CD14-positive monocyte (primary cell): ENCODE data around the gene SNX32. TPM values are rescaled to one million over a fixed set of nuclear protein-coding genes. Genes with fewer than 3 reads are reported as not detected.

Experiments
- DNase-seq, 3 donors: peaks; one replicate each; pipeline ENCODE4 v3.0.0-alpha.2; 2011 to 2022
- H2AFZ ChIP-seq: 2 replicates; pipeline ENCODE4 v1.6.0; 2012; ENCODE audit warnings: mild to moderate bottlenecking, low read depth, low read length, inconsistent platforms; ENCODE audit not compliant: insufficient read depth, poor library complexity, severe bottlenecking
- H3K27ac ChIP-seq, 2 donors: 1 replicate in 1 of 2; 2 replicates in 1 of 2; pipeline ENCODE4 v1.5.1; 2012 to 2013; ENCODE audit warnings: low read length in 2 of 2, control low read depth in 1 of 2, inconsistent platforms in 1 of 2, low read depth in 1 of 2, mild to moderate bottlenecking in 1 of 2
- H3K27me3 ChIP-seq, 2 donors: one replicate each; pipeline versions ENCODE4 v1.6.0 to v1.6.1; 2011 to 2013; ENCODE audit warnings: low read length in 2 of 2; ENCODE audit not compliant: control insufficient read depth in 2 of 2, insufficient read depth in 2 of 2
- H3K36me3 ChIP-seq, 2 donors: replicated peaks in 1 of 2; 1 replicate in 1 of 2; 2 replicates in 1 of 2; pipeline versions ENCODE4 v1.5.1 to v1.6.1; 2012 to 2013; ENCODE audit warnings: low read length in 2 of 2, control low read depth in 1 of 2, inconsistent platforms in 1 of 2, mild to moderate bottlenecking in 1 of 2; ENCODE audit not compliant: insufficient read depth in 2 of 2, control insufficient read depth in 1 of 2
- H3K4me1 ChIP-seq, 2 donors: 1 replicate in 1 of 2; 2 replicates in 1 of 2; pipeline versions ENCODE4 v1.5.1 to v1.6.1; 2012 to 2013; ENCODE audit warnings: low read length in 2 of 2, control low read depth in 1 of 2, inconsistent platforms in 1 of 2, mild to moderate bottlenecking in 1 of 2, moderate library complexity in 1 of 2; ENCODE audit not compliant: insufficient read depth in 2 of 2, control insufficient read depth in 1 of 2
- H3K4me2 ChIP-seq: replicated peaks from 2 replicates; pipeline ENCODE3; 2012; ENCODE audit warnings: low read length, moderate library complexity, mild to moderate bottlenecking; ENCODE audit not compliant: poor library complexity, severe bottlenecking; ENCODE audit errors: extremely low read depth
- H3K4me3 ChIP-seq, 3 experiments: fragments of 200-600 bp in 1 of 3; sonication (generic) in 1 of 3; replicated peaks in 1 of 3; 1 replicate in 2 of 3; 2 replicates in 1 of 3; pipeline ENCODE4 v1.5.1; 2011 to 2013; ENCODE audit warnings: low read length in 3 of 3, mild to moderate bottlenecking in 3 of 3, control low read depth in 2 of 3, low read depth in 2 of 3, inconsistent platforms in 1 of 3, moderate library complexity in 1 of 3
- H3K79me2 ChIP-seq: 2 replicates; pipeline ENCODE4 v1.6.0; 2012; ENCODE audit warnings: mild to moderate bottlenecking, control low read depth, inconsistent platforms, low read length, moderate library complexity; ENCODE audit not compliant: insufficient read depth
- H3K9ac ChIP-seq: 2 replicates; pipeline ENCODE4 v1.6.0; 2017; ENCODE audit warnings: low read length, mild to moderate bottlenecking; ENCODE audit not compliant: insufficient read depth, poor library complexity, severe bottlenecking
- H3K9me3 ChIP-seq, 2 donors: replicated peaks in 1 of 2; 1 replicate in 1 of 2; 2 replicates in 1 of 2; pipeline versions ENCODE4 v1.5.1 to v1.6.1; 2012 to 2013; ENCODE audit warnings: low read length in 2 of 2, control low read depth in 1 of 2; ENCODE audit not compliant: control insufficient read depth in 1 of 2, insufficient read depth in 1 of 2
- H4K20me1 ChIP-seq: 2 replicates; pipeline ENCODE4 v1.6.0; 2012; ENCODE audit warnings: mild to moderate bottlenecking, low read length, control low read depth, moderate library complexity; ENCODE audit not compliant: insufficient read depth
- H3K27ac Mint-ChIP-seq, 7 donors: one replicate each; pipeline ENCODE4 v1.8.0; 2020; ENCODE audit warnings: mild to moderate bottlenecking in 7 of 7, mixed read lengths in 7 of 7, moderate library complexity in 6 of 7, inconsistent platforms in 2 of 7
- H3K27me3 Mint-ChIP-seq, 3 donors: one replicate each; pipeline ENCODE4 v1.8.0; 2021 to 2022; ENCODE audit warnings: low read depth in 3 of 3, mild to moderate bottlenecking in 3 of 3, mixed read lengths in 3 of 3, moderate library complexity in 3 of 3, inconsistent platforms in 1 of 3
- H3K36me3 Mint-ChIP-seq, 2 donors: one replicate each; pipeline ENCODE4 v1.8.0; 2020; ENCODE audit warnings: mixed read lengths in 2 of 2, inconsistent platforms in 1 of 2, mild to moderate bottlenecking in 1 of 2
- H3K4me1 Mint-ChIP-seq: one replicate; pipeline ENCODE4 v1.8.0; 2020; ENCODE audit warnings: mild to moderate bottlenecking, mixed read lengths
- H3K4me3 Mint-ChIP-seq, 2 donors: one replicate each; pipeline ENCODE4 v1.8.0; 2020; ENCODE audit warnings: mild to moderate bottlenecking in 2 of 2, mixed read lengths in 2 of 2, moderate library complexity in 1 of 2
- H3K9me3 Mint-ChIP-seq, 7 donors: one replicate each; pipeline ENCODE4 v1.8.0; 2020 to 2022; ENCODE audit warnings: mixed read lengths in 7 of 7, mild to moderate bottlenecking in 6 of 7, moderate library complexity in 6 of 7, inconsistent platforms in 2 of 7
- WGBS: methylation state at CpG from one replicate; pipeline ENCODE4 v1.1.5; 2013; ENCODE audit warnings: missing lambda C conversion rate; ENCODE audit not compliant: insufficient coverage; 5-methylcytosine and 5-hydroxymethylcytosine counted together
- intact Hi-C, 2 donors: fragments of 100-400 bp; cut with micrococcal nuclease; formaldehyde crosslinking; loops; one replicate each; pipeline versions ENCODE4 v1.15.0 to v1.15.1; 2023
- polyA plus RNA-seq, 3 donors: library from polyadenylated mRNA; depleted of rRNA in 1 of 3; unstranded in 2 of 3; stranded (reverse) in 1 of 3; fragments of 300-500 nt in 2 of 3; fragments of >200 nt in 1 of 3; fragmentation: Illumina TruSeq in 2 of 3; gene quantifications; 1 replicate in 2 of 3; 2 replicates in 1 of 3; pipeline ENCODE4 v1.2.3, GENCODE V29; 2012 to 2021
- TF ChIP-seq, protein P1 (sequence below): fragments of 200-600 bp; IDR thresholded peaks from one replicate; pipeline ENCODE4 v1.8.0; 2022; ENCODE audit warnings: antibody characterized with exemption, mild to moderate bottlenecking

The SNX32 gene
- polyA plus RNA-seq, 3 donors: 0.07 to 0.40 (median 0.12) TPM

DNA sequence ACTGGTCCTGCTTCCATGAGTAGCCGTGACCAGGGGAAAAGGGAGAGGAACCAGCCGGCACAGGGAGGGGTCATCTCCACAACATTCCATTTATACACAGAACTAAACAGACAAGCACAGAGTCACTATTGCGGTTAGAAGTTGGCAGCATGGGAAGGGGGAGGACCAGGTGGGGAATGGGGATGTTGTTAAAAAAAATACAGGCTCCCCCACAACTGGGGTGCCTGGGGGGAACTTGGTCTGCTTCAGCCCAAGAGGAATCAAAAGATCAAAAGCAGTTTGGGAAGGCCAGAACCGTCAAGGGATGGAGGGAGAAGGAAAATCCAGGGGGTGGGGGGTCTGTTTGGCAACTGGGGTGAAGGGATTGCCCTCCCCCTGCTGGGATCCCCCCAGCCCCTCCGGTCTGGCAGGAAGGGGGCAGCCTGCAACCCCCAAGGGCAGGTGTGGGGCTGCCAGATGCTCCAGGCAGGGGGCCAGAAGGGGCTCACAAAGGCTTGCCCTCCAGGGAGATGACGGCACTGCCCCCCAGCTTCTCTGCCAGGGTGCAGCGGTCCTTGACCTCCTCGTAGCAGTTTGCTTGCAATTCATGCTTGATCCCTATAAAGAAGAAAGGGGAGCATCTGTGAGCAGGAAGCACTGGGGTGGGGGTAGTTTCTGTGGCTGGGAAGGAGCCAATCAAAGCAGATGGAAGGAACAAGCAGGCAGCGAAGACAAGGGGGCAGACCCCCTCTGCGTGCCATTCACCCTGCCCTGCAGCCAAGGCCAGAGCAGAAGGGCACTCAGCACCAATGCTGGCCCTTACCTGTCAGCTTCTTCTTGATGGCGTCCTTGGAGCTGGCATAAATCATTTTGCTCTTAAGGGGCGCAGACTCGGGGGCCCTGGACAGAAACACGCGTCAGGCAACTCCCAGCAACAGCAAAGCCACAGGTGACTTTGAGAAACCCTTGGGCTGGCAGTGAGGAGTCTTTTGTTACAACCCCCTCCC is 21.4 kb downstream of the SNX32 start:
- peaks cover 45 to 59% of the 10 kb centered on the region in 2 donors for H3K36me3 Mint-ChIP-seq
- H4K20me1 ChIP-seq: peaks cover 78% of the 10 kb centered on the region
- no peaks in the 10 kb centered on the region for H3K27me3 ChIP-seq
- no peak overlapping the region for H3K4me2 ChIP-seq
- intact Hi-C loops: no loop called here
- no peak overlapping the region for H2AFZ ChIP-seq
- TF ChIP-seq, protein P1, sequence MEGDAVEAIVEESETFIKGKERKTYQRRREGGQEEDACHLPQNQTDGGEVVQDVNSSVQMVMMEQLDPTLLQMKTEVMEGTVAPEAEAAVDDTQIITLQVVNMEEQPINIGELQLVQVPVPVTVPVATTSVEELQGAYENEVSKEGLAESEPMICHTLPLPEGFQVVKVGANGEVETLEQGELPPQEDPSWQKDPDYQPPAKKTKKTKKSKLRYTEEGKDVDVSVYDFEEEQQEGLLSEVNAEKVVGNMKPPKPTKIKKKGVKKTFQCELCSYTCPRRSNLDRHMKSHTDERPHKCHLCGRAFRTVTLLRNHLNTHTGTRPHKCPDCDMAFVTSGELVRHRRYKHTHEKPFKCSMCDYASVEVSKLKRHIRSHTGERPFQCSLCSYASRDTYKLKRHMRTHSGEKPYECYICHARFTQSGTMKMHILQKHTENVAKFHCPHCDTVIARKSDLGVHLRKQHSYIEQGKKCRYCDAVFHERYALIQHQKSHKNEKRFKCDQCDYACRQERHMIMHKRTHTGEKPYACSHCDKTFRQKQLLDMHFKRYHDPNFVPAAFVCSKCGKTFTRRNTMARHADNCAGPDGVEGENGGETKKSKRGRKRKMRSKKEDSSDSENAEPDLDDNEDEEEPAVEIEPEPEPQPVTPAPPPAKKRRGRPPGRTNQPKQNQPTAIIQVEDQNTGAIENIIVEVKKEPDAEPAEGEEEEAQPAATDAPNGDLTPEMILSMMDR: no peak
- peaks cover 48% of the 10 kb centered on the region for H3K79me2 ChIP-seq
- H3K9ac ChIP-seq: no peak overlapping the region
- DNase-seq: peak in 1 of 3 donors; percentile 6
- peak overlapping the region in 1 of 2 donors; percentile 93 for H3K27ac ChIP-seq
- H3K36me3 ChIP-seq: peaks cover 42 to 58% of the 10 kb centered on the region in 2 donors
- H3K9me3 Mint-ChIP-seq: peaks cover 0 to 15% (median 8%) of the 10 kb centered on the region in 7 donors
- H3K27ac Mint-ChIP-seq: peak overlapping the region in 5 of 7 donors; percentile 58 to 97 (median 95)
- peaks cover 47% of the 10 kb centered on the region for H3K4me1 Mint-ChIP-seq
- H3K27me3 Mint-ChIP-seq: peaks cover 0 to 2% (median 1%) of the 10 kb centered on the region in 3 donors
- peaks cover 31 to 40% of the 10 kb centered on the region in 2 donors for H3K4me1 ChIP-seq
- no peak overlapping the region for H3K4me3 ChIP-seq
- no peak overlapping the region for H3K4me3 Mint-ChIP-seq
- H3K9me3 ChIP-seq: peaks cover 4 to 8% of the 10 kb centered on the region in 2 donors
- WGBS: 98% methylated on average over 9 of the region's 15 CpGs

DNA sequence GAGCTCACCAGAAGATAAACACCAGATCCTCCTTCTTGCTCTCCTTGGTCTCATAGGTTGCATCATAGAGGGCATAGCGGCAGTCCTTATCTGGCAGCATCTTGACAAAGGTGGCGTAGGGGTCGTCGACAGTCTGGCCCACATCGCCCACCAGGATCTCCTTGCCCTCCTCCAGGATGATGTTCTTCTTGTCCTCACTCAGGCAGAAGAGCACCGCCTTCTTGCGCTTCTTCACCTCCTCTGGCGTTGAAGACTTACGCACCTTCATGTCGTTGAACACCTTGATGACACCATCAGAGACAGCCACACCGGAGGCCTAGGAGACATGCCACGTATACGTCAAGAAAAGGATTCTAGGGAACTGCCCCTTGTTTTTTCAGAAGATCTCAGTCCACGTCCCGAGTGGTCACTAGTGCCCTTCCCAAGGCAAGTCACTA is 22.2 kb downstream of the SNX32 start:
- Mint-ChIP-seq H3K36me3 (peaks cover 45 to 58% of the 10 kb centered on the region in 2 donors), H3K4me3 (peak overlapping the region; percentile 87 to 94), H3K4me1 (peaks cover 50% of the 10 kb centered on the region), H3K27me3 (peaks cover 0 to 2% (median 1%) of the 10 kb centered on the region in 3 donors), H3K9me3 (peaks cover 0 to 15% (median 8%) of the 10 kb centered on the region in 7 donors), H3K27ac (peak overlapping the region; percentile 52 to 97 (median 95))
- 93% methylated on average over 15 of the region's 15 CpGs for WGBS
- Histone ChIP-seq H3K4me2 (peak overlapping the region; percentile 96), H4K20me1 (peaks cover 70% of the 10 kb centered on the region), H3K27me3 (no peaks in the 10 kb centered on the region), H3K9me3 (peaks cover 4 to 8% of the 10 kb centered on the region in 2 donors), H3K4me1 (peaks cover 33 to 45% of the 10 kb centered on the region in 2 donors), H3K27ac (peak overlapping the region; percentile 8 to 93), H3K79me2 (peaks cover 54% of the 10 kb centered on the region), H3K36me3 (peaks cover 42 to 53% of the 10 kb centered on the region in 2 donors), H3K4me3 (peak overlapping the region in 2 of 3 experiments; percentile 91 to 98), H3K9ac (no peak overlapping the region), H2AFZ (no peak overlapping the region)
- DNase-seq: no peak
- TF ChIP-seq, protein P1: no peak
- intact Hi-C loops: no loop called here
